ENCODE measurements around the gene RELCH. TPM values are rescaled to one million over a fixed set of nuclear protein-coding genes. Genes with fewer than 3 reads are reported as not detected.

The RELCH gene
- total RNA-seq, 2 donors from 2014 or later = 38.9 to 56.3 TPM

- Mint-ChIP-seq H3K36me3 (peaks cover 25% of the 10 kb centered on the region), H3K27ac (peak overlapping the region in 1 of 2 donors; percentile 5)
- ATAC-seq = no peak
These were observed 101.0 kb downstream of the RELCH start for GRCh38 chr18:62287781-62288664.

GRCh38 chr18:62288665-62289008 lies 101.6 kb downstream of the RELCH start:
- DNase-seq (ENCODE audit: low spot score) (no peak), ATAC-seq (no peak)
- Mint-ChIP-seq H3K27me3 (no peaks in the 10 kb centered on the region), H3K27ac (no peak overlapping the region), H3K4me3 (no peak overlapping the region), H3K4me1 (ENCODE audit: low read depth in 2 of 2) (peaks cover 7 to 14% of the 10 kb centered on the region in 2 donors), H3K9me3 (no peaks in the 10 kb centered on the region), H3K36me3 (peaks cover 19% of the 10 kb centered on the region)

More at GRCh38 chr18:62287781-62288664, 101.0 kb downstream of the RELCH start:
- Mint-ChIP-seq H3K27me3 (no peaks in the 10 kb centered on the region), H3K4me1 (ENCODE audit: low read depth in 2 of 2) (peaks cover 7 to 14% of the 10 kb centered on the region in 2 donors), H3K4me3 (no peak overlapping the region), H3K9me3 (no peaks in the 10 kb centered on the region)
- no peak for DNase-seq (ENCODE audit: low spot score)

GRCh38 chr18:62289047-62289446 lies 102.0 kb downstream of the RELCH start:
- H3K27me3 Mint-ChIP-seq = no peaks in the 10 kb centered on the region
- peaks cover 7 to 14% of the 10 kb centered on the region in 2 donors for H3K4me1 Mint-ChIP-seq (ENCODE audit: low read depth in 2 of 2)
- H3K27ac Mint-ChIP-seq = no peak overlapping the region
- peaks cover 18% of the 10 kb centered on the region for H3K36me3 Mint-ChIP-seq
- no peak overlapping the region for H3K4me3 Mint-ChIP-seq
- peak; percentile 57 to 77 for ATAC-seq
- DNase-seq (ENCODE audit: low spot score) = no peak
- no peaks in the 10 kb centered on the region for H3K9me3 Mint-ChIP-seq

GRCh38 chr18:62294073-62294472 lies 107.0 kb downstream of the RELCH start:
- ATAC-seq (no peak), DNase-seq (ENCODE audit: low spot score) (no peak)
- Mint-ChIP-seq H3K4me1 (ENCODE audit: low read depth in 2 of 2) (peaks cover 3 to 12% of the 10 kb centered on the region in 2 donors), H3K27me3 (no peaks in the 10 kb centered on the region), H3K9me3 (no peaks in the 10 kb centered on the region), H3K36me3 (peaks cover 10% of the 10 kb centered on the region), H3K27ac (no peak overlapping the region), H3K4me3 (no peak overlapping the region)

- Mint-ChIP-seq H3K27me3 (no peaks in the 10 kb centered on the region), H3K9me3 (no peaks in the 10 kb centered on the region), H3K27ac (no peak overlapping the region), H3K36me3 (peaks cover 39% of the 10 kb centered on the region), H3K4me1 (ENCODE audit: low read depth in 2 of 2) (peaks cover 5 to 7% of the 10 kb centered on the region in 2 donors), H3K4me3 (no peak overlapping the region)
- no peak for ATAC-seq
- DNase-seq (ENCODE audit: low spot score) = no peak
These were observed 113.4 kb downstream of the RELCH start for GRCh38 chr18:62300359-62300963.

- ATAC-seq (no peak), DNase-seq (ENCODE audit: low spot score) (no peak)
- Mint-ChIP-seq H3K9me3 (no peaks in the 10 kb centered on the region), H3K4me1 (ENCODE audit: low read depth in 2 of 2) (peaks cover 5 to 7% of the 10 kb centered on the region in 2 donors), H3K4me3 (no peak overlapping the region), H3K27me3 (no peaks in the 10 kb centered on the region), H3K36me3 (peaks cover 39% of the 10 kb centered on the region), H3K27ac (no peak overlapping the region)
These were observed 114.3 kb downstream of the RELCH start for GRCh38 chr18:62301322-62301721.

GRCh38 chr18:62312851-62313250 lies 125.8 kb downstream of the RELCH start:
- Mint-ChIP-seq H3K4me1 (ENCODE audit: low read depth in 2 of 2) (no peaks in the 10 kb centered on the region), H3K27ac (no peak overlapping the region), H3K27me3 (peaks cover 2 to 9% of the 10 kb centered on the region in 2 donors), H3K4me3 (no peak overlapping the region), H3K36me3 (no peaks in the 10 kb centered on the region), H3K9me3 (no peaks in the 10 kb centered on the region)
- DNase-seq (ENCODE audit: low spot score) = no peak
- ATAC-seq = no peak

GRCh38 chr18:62318228-62319180 lies 131.4 kb downstream of the RELCH start:
- DNase-seq (ENCODE audit: low spot score) (no peak), ATAC-seq (no peak)
- H3K27me3 Mint-ChIP-seq = peaks cover 16 to 31% of the 10 kb centered on the region in 2 donors
- no peak overlapping the region for H3K4me3 Mint-ChIP-seq
- H3K27ac Mint-ChIP-seq = no peak overlapping the region
- H3K9me3 Mint-ChIP-seq = no peaks in the 10 kb centered on the region
- no peaks in the 10 kb centered on the region for H3K36me3 Mint-ChIP-seq
- H3K4me1 Mint-ChIP-seq (ENCODE audit: low read depth in 2 of 2) = no peaks in the 10 kb centered on the region

- Mint-ChIP-seq H3K36me3 (no peaks in the 10 kb centered on the region), H3K27me3 (peaks cover 32 to 49% of the 10 kb centered on the region in 2 donors), H3K27ac (no peak overlapping the region), H3K9me3 (no peaks in the 10 kb centered on the region), H3K4me3 (no peak overlapping the region), H3K4me1 (ENCODE audit: low read depth in 2 of 2) (peaks cover 9 to 17% of the 10 kb centered on the region in 2 donors)
- DNase-seq (ENCODE audit: low spot score) (no peak), ATAC-seq (no peak)
These were observed 134.1 kb downstream of the RELCH start for GRCh38 chr18:62321201-62321600.

- peaks cover 41 to 61% of the 10 kb centered on the region in 2 donors for H3K27me3 Mint-ChIP-seq
- ATAC-seq (no peak), DNase-seq (ENCODE audit: low spot score) (no peak)
- peaks cover 21 to 29% of the 10 kb centered on the region in 2 donors for H3K4me1 Mint-ChIP-seq (ENCODE audit: low read depth in 2 of 2)
- H3K4me3 Mint-ChIP-seq = peak overlapping the region; percentile 95
- no peak overlapping the region for H3K27ac Mint-ChIP-seq
- no peaks in the 10 kb centered on the region for H3K9me3 Mint-ChIP-seq
- H3K36me3 Mint-ChIP-seq = no peaks in the 10 kb centered on the region
These were observed 136.6 kb downstream of the RELCH start for GRCh38 chr18:62323483-62324180.

GRCh38 chr18:62324181-62324828 lies 137.2 kb downstream of the RELCH start:
- Mint-ChIP-seq H3K9me3 (no peaks in the 10 kb centered on the region), H3K36me3 (no peaks in the 10 kb centered on the region), H3K4me3 (peak overlapping the region; percentile 95), H3K4me1 (ENCODE audit: low read depth in 2 of 2) (peaks cover 24 to 30% of the 10 kb centered on the region in 2 donors), H3K27ac (no peak overlapping the region), H3K27me3 (peaks cover 45 to 65% of the 10 kb centered on the region in 2 donors)
- no peak for DNase-seq (ENCODE audit: low spot score)
- no peak for ATAC-seq

- Mint-ChIP-seq H3K4me1 (ENCODE audit: low read depth in 2 of 2) (peaks cover 32 to 38% of the 10 kb centered on the region in 2 donors), H3K4me3 (peak within 1 kb of the TSS; percentile 95), H3K27me3 (peaks cover 50 to 68% of the 10 kb centered on the region in 2 donors), H3K36me3 (no peaks in the 10 kb centered on the region), H3K9me3 (no peaks in the 10 kb centered on the region), H3K27ac (no peak within 1 kb of the TSS)
- DNase-seq (ENCODE audit: low spot score) (no peak), ATAC-seq (peak; percentile 78 to 89)
These were observed 138.1 kb downstream of the RELCH start, which contains the start of gene TNFRSF11A for GRCh38 chr18:62324917-62325805. TSS of gene TNFRSF11A (plus strand) at chr18:62325310. CDS start at chr18:62325353, 43 bp downstream.

Measured in natural killer cell treated with Interleukin-12 subunit alpha and Interleukin-12 subunit beta and Interleukin-15 and Interleukin-18, amount 100 ng/mL, for 72 hours (primary cell).